Breast epithelium (tissue), 4 donors: Measurements from ENCODE around the gene DOK5. TPM values are rescaled to one million over a fixed set of nuclear protein-coding genes. Genes with fewer than 3 reads are reported as not detected.

Experiments used
- DNase-seq, 2 donors: peaks; one replicate each; pipeline ENCODE4 v3.0.0-alpha.2; 2019; ENCODE audit warnings: low spot score in 2 of 2
- H3K27ac ChIP-seq, 2 donors: fragments of 200-600 bp; sonication (generic) in 1 of 2; one replicate each; pipeline ENCODE4 v1.5.1; 2016 to 2019; ENCODE audit warnings: mild to moderate bottlenecking in 1 of 2
- H3K27me3 ChIP-seq, 2 donors: fragments of 200-600 bp; sonication (generic) in 1 of 2; one replicate each; pipeline versions ENCODE4 v1.5.1 to v1.6.0; 2017 to 2019; ENCODE audit warnings: control low read depth in 1 of 2, mild to moderate bottlenecking in 1 of 2
- H3K36me3 ChIP-seq: fragments of 200-600 bp; one replicate; pipeline ENCODE4 v1.5.1; 2019
- H3K4me1 ChIP-seq, 2 donors: fragments of 200-600 bp; sonication (generic); one replicate each; pipeline ENCODE4 v1.5.1; 2016 to 2019; ENCODE audit warnings: control low read depth in 1 of 2
- H3K4me3 ChIP-seq, 3 donors: fragments of 200-600 bp; sonication (generic); 1 replicate in 2 of 3; 2 replicates in 1 of 3; pipeline ENCODE4 v1.5.1; 2016 to 2019; ENCODE audit warnings: mild to moderate bottlenecking in 3 of 3, moderate library complexity in 2 of 3
- H3K9me3 ChIP-seq, 2 donors: fragments of 200-600 bp; sonication (generic) in 1 of 2; one replicate each; pipeline ENCODE4 v1.5.1; 2016 to 2019; ENCODE audit warnings: control low read depth in 1 of 2
- CTCF ChIP-seq, 3 donors: fragments of 450-650 bp; IDR thresholded peaks; one replicate each; pipeline ENCODE4 v1.5.1; 2016 to 2017; ENCODE audit warnings: antibody characterized with exemption in 3 of 3, mild to moderate bottlenecking in 3 of 3, moderate library complexity in 3 of 3
- POLR2A ChIP-seq: fragments of 450-650 bp; IDR thresholded peaks from one replicate; pipeline ENCODE4 v1.6.1; 2016; ENCODE audit warnings: antibody characterized with exemption, mild to moderate bottlenecking, moderate library complexity
- POLR2AphosphoS5 ChIP-seq, 3 donors: sonication (generic); formaldehyde crosslinking; IDR thresholded peaks; one replicate each; pipeline ENCODE4 v1.6.1; 2017; ENCODE audit warnings: antibody characterized with exemption in 3 of 3
- intact Hi-C: fragments of 100-400 bp; cut with DNase I; formaldehyde crosslinking; loops from one replicate; pipeline ENCODE4 v1.15.1; 2023; ENCODE audit warnings: low total_unique reads
- total RNA-seq, 3 donors: library from RNA; depleted of rRNA; stranded (reverse); fragments of >200 nt; gene quantifications; one replicate each; pipeline ENCODE4 v1.1.0, GENCODE V29; 2016

DOK5 gene
- total RNA-seq: 1 to 10 TPM; 2.0 to 4.0 (median 3.4) TPM

DNA sequence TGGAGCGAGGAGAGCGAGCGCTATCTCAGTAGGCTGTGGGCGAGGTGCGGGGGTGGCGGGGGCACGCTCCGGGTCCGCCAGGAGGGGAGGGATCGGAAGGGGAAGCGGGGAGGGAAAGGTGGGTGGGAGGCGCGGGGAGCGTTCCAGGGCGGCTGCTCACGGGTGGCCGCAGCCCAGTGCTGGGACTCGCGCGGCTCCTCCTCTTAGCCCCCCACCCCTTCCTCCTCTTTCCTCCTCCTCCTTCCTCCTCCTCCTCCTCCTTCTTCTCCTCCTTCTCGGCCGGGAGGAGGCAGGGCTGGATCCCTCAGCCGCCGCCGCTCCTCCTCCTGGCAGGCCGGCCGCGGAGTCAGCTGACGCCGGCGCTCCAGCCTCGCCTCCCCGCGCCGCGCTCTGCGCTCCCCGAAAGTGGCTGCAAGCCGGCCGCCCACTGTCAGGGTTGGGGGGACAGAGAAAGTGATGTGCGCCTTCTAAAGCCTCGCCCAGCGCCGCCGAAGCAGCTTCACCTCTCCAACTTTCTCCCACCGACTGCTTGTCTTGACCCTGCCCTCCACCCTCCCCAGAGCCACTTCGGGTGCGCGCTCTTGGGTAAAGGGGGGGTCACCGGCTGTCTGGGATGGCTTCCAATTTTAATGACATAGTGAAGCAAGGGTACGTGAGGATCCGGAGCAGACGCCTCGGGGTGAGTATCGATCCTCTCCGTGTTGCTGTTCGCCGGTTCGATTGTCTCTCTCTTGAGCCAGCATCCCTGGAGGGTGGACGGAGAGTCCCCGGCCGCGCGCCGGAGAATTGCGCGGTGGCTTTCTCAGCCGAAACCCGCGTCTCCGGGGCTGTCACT is at the start of gene DOK5:
Gene DOK5 (plus strand): TSS at position 260 of the 835 bp plus-strand sequence. CDS start 354 bp downstream, at position 614.
- Histone ChIP-seq H3K27me3 (peaks cover 0 to 12% of the 10 kb centered on the region in 2 donors), H3K36me3 (no peaks in the 10 kb centered on the region), H3K4me1 (no peaks in the 10 kb centered on the region), H3K27ac (peak within 1 kb of the TSS; percentile 48 to 59), H3K4me3 (peak within 1 kb of the TSS; percentile 65 to 72 (median 66)), H3K9me3 (no peaks in the 10 kb centered on the region)
- intact Hi-C loops: no loop called here
- DNase-seq: no peak
- TF ChIP-seq CTCF (IDR thresholded peaks at IDR 0.05): no peak
- TF ChIP-seq POLR2A: no peak
- TF ChIP-seq POLR2AphosphoS5 (IDR thresholded peaks at IDR 0.05): no peak

GRCh38 chr20:54429364-54429763 is 46.0 kb upstream of the DOK5 start:
- no peak overlapping the region for H3K4me3 ChIP-seq
- DNase-seq: no peak
- H3K9me3 ChIP-seq: peaks cover 0 to 12% of the 10 kb centered on the region in 2 donors
- H3K27ac ChIP-seq: no peak overlapping the region
- intact Hi-C loops: no loop called here
- no peaks in the 10 kb centered on the region for H3K27me3 ChIP-seq
- TF ChIP-seq CTCF (IDR thresholded peaks at IDR 0.05) (no peak), POLR2A (no peak)
- H3K36me3 ChIP-seq: no peaks in the 10 kb centered on the region
- H3K4me1 ChIP-seq: no peaks in the 10 kb centered on the region

DNA sequence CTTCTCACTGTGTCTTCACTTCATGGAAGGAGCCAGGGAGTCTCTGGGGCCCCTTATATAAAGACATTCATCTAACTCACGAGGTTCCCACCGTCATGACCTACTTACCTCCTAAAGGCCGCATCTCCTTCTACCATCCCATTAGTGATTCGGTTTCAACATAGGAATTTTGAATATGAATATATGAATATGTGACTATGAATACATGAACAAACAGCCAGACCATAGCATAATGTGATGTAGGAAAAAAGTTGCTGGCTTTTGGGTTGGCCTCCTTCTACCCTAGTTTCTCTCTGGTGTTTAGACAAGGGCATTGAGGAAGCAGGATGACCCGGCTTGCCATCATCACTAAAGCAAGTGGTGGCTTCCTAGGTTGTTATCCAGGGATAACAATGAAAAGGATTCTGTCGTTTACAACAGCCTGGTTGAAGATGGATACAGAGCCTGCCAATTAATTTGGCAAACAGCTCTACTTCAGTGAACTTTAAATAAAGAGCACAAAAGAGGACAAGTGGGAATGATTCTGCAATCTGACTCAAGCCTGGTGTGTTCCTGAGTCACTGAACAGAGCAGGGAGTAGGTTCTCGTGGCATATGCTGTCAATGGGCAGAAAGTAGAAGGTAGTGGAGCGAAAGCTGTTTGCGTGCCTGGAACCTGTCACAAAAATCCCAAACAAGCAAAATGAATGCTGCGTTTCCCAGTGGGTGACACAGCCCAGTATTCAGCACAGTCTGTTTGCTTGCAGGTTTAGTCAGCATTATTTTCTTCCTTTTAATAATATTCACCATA is 44.0 kb upstream of the DOK5 start:
- DNase-seq: no peak
- Histone ChIP-seq H3K36me3 (no peaks in the 10 kb centered on the region), H3K4me3 (no peak overlapping the region), H3K27me3 (no peaks in the 10 kb centered on the region), H3K9me3 (no peaks in the 10 kb centered on the region), H3K4me1 (no peaks in the 10 kb centered on the region), H3K27ac (no peak overlapping the region)
- TF ChIP-seq CTCF (IDR thresholded peaks at IDR 0.05) (no peak), POLR2AphosphoS5 (IDR thresholded peaks at IDR 0.05) (no peak), POLR2A (no peak)
- intact Hi-C loops: no loop called here

- no peak for DNase-seq
- Histone ChIP-seq H3K4me3 (no peak overlapping the region), H3K9me3 (no peaks in the 10 kb centered on the region), H3K36me3 (no peaks in the 10 kb centered on the region), H3K4me1 (no peaks in the 10 kb centered on the region), H3K27me3 (no peaks in the 10 kb centered on the region), H3K27ac (no peak overlapping the region)
- no peak for TF ChIP-seq CTCF (IDR thresholded peaks at IDR 0.05)
- TF ChIP-seq POLR2AphosphoS5 (IDR thresholded peaks at IDR 0.05): no peak
- no peak for TF ChIP-seq POLR2A
- intact Hi-C loops: no loop called here
Measured at GRCh38 chr20:54432966-54433365, 42.4 kb upstream of the DOK5 start.

- Histone ChIP-seq H3K27me3 (no peaks in the 10 kb centered on the region), H3K4me1 (no peaks in the 10 kb centered on the region), H3K4me3 (no peak overlapping the region), H3K36me3 (no peaks in the 10 kb centered on the region), H3K9me3 (no peaks in the 10 kb centered on the region), H3K27ac (no peak overlapping the region)
- intact Hi-C loops: no loop called here
- DNase-seq: no peak
- TF ChIP-seq POLR2AphosphoS5 (IDR thresholded peaks at IDR 0.05): no peak
- no peak for TF ChIP-seq CTCF (IDR thresholded peaks at IDR 0.05)
- TF ChIP-seq POLR2A: no peak
Measured at GRCh38 chr20:54433636-54434035, 41.8 kb upstream of the DOK5 start.
